ENCODE data around the gene APPL1. TPM values are rescaled to one million over a fixed set of nuclear protein-coding genes. Genes with fewer than 3 reads are reported as not detected.

APPL1 gene
- total and polyA plus RNA-seq, 2 of the 13 experiments (the other 11 are each of a cell fraction or from before 2014, with no cell fraction given) = 14.3 to 29.0 TPM

DNA sequence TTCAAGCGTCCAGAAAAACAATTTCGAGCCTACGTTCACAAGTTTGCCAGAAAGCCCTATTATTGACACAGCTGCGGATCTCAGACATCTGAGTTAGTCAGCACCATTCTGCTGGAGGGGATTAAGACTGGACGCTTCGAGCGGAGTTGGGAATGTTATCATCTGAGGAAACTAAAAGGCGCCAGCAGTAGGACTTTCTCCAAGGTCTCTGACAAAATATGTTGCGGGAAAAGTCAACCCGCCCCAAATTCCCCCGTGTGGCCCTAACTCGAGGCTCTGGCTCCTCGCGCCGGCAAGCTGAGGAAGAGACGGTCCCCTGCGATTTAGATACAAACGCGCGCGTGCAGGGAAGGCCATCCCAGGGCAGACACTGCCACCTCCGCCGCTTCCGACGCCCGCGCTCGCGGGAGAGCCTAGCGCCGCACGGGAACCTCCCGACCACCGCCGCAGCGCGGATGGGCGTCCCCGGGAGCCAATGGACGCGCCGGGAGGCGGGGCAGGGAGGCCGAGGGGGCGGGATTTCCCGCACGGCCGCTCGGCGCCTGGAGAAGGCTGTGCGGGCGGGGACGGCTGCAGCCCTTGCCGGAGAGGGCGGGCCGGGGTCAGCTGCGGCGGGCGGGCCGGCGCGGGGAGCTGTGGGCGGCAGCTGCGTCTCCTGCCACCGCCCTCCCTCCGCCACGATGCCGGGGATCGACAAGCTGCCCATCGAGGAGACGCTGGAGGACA is at the start of gene APPL1 (continued):
- TF ChIP-seq HOXD1 (CRISPR knock-in tag; IDR thresholded peaks at IDR 0.05) = no peak
- TF ChIP-seq ZNF180 (CRISPR knock-in tag; IDR thresholded peaks at IDR 0.05; ENCODE audit: borderline replicate concordance, low read depth) = 0 out of 2 replicates have a peak, but pooled peaks have one; percentile 53
- no peak for TF ChIP-seq ETV6 (CRISPR knock-in tag; conservative IDR thresholded peaks at IDR 0.05)
- TF ChIP-seq, protein P1, sequence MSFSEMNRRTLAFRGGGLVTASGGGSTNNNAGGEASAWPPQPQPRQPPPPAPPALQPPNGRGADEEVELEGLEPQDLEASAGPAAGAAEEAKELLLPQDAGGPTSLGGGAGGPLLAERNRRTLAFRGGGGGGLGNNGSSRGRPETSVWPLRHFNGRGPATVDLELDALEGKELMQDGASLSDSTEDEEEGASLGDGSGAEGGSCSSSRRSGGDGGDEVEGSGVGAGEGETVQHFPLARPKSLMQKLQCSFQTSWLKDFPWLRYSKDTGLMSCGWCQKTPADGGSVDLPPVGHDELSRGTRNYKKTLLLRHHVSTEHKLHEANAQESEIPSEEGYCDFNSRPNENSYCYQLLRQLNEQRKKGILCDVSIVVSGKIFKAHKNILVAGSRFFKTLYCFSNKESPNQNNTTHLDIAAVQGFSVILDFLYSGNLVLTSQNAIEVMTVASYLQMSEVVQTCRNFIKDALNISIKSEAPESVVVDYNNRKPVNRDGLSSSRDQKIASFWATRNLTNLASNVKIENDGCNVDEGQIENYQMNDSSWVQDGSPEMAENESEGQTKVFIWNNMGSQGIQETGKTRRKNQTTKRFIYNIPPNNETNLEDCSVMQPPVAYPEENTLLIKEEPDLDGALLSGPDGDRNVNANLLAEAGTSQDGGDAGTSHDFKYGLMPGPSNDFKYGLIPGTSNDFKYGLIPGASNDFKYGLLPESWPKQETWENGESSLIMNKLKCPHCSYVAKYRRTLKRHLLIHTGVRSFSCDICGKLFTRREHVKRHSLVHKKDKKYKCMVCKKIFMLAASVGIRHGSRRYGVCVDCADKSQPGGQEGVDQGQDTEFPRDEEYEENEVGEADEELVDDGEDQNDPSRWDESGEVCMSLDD (CRISPR knock-in tag; IDR thresholded peaks at IDR 0.05; ENCODE audit: borderline replicate concordance) = no peak
- TF ChIP-seq RXRA (CRISPR knock-in tag; IDR thresholded peaks at IDR 0.05) = peak; percentile 68; the same call in 1 of the 2 replicates
- TF ChIP-seq, protein P2, sequence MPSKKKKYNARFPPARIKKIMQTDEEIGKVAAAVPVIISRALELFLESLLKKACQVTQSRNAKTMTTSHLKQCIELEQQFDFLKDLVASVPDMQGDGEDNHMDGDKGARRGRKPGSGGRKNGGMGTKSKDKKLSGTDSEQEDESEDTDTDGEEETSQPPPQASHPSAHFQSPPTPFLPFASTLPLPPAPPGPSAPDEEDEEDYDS (CRISPR knock-in tag; IDR thresholded peaks at IDR 0.05) = peak; percentile 75
- TF ChIP-seq, protein P3, sequence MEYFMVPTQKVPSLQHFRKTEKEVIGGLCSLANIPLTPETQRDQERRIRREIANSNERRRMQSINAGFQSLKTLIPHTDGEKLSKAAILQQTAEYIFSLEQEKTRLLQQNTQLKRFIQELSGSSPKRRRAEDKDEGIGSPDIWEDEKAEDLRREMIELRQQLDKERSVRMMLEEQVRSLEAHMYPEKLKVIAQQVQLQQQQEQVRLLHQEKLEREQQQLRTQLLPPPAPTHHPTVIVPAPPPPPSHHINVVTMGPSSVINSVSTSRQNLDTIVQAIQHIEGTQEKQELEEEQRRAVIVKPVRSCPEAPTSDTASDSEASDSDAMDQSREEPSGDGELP (IDR thresholded peaks at IDR 0.05; ENCODE audit: borderline replicate concordance, low read depth) = peak; percentile 51; the same call in 1 of the 2 replicates
- TF ChIP-seq, protein P4, sequence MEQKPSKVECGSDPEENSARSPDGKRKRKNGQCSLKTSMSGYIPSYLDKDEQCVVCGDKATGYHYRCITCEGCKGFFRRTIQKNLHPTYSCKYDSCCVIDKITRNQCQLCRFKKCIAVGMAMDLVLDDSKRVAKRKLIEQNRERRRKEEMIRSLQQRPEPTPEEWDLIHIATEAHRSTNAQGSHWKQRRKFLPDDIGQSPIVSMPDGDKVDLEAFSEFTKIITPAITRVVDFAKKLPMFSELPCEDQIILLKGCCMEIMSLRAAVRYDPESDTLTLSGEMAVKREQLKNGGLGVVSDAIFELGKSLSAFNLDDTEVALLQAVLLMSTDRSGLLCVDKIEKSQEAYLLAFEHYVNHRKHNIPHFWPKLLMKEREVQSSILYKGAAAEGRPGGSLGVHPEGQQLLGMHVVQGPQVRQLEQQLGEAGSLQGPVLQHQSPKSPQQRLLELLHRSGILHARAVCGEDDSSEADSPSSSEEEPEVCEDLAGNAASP (CRISPR knock-in tag; IDR thresholded peaks at IDR 0.05; ENCODE audit: borderline replicate concordance) = peak; percentile 87
- TF ChIP-seq ZNF430 (CRISPR knock-in tag; IDR thresholded peaks at IDR 0.05) = peak; percentile 93
- TF ChIP-seq ZMAT3 (CRISPR knock-in tag; conservative IDR thresholded peaks at IDR 0.05) = peak; percentile 70
- no peak for TF ChIP-seq SRSF9 (IDR thresholded peaks at IDR 0.05; ENCODE audit: borderline replicate concordance, insufficient read depth, low read depth, low read length, poor library complexity, severe bottlenecking)
- TF ChIP-seq, protein P5, sequence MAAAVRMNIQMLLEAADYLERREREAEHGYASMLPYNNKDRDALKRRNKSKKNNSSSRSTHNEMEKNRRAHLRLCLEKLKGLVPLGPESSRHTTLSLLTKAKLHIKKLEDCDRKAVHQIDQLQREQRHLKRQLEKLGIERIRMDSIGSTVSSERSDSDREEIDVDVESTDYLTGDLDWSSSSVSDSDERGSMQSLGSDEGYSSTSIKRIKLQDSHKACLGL (CRISPR knock-in tag; IDR thresholded peaks at IDR 0.05) = peak; percentile 87
- TF ChIP-seq RARA (CRISPR knock-in tag; IDR thresholded peaks at IDR 0.05) = peak; percentile 41; the same call in 1 of the 2 replicates
- peak; percentile 84; the same call in 1 of the 2 replicates for TF ChIP-seq ZNF232 (CRISPR knock-in tag; IDR thresholded peaks at IDR 0.05; ENCODE audit: borderline replicate concordance)
- TF ChIP-seq, protein P6, sequence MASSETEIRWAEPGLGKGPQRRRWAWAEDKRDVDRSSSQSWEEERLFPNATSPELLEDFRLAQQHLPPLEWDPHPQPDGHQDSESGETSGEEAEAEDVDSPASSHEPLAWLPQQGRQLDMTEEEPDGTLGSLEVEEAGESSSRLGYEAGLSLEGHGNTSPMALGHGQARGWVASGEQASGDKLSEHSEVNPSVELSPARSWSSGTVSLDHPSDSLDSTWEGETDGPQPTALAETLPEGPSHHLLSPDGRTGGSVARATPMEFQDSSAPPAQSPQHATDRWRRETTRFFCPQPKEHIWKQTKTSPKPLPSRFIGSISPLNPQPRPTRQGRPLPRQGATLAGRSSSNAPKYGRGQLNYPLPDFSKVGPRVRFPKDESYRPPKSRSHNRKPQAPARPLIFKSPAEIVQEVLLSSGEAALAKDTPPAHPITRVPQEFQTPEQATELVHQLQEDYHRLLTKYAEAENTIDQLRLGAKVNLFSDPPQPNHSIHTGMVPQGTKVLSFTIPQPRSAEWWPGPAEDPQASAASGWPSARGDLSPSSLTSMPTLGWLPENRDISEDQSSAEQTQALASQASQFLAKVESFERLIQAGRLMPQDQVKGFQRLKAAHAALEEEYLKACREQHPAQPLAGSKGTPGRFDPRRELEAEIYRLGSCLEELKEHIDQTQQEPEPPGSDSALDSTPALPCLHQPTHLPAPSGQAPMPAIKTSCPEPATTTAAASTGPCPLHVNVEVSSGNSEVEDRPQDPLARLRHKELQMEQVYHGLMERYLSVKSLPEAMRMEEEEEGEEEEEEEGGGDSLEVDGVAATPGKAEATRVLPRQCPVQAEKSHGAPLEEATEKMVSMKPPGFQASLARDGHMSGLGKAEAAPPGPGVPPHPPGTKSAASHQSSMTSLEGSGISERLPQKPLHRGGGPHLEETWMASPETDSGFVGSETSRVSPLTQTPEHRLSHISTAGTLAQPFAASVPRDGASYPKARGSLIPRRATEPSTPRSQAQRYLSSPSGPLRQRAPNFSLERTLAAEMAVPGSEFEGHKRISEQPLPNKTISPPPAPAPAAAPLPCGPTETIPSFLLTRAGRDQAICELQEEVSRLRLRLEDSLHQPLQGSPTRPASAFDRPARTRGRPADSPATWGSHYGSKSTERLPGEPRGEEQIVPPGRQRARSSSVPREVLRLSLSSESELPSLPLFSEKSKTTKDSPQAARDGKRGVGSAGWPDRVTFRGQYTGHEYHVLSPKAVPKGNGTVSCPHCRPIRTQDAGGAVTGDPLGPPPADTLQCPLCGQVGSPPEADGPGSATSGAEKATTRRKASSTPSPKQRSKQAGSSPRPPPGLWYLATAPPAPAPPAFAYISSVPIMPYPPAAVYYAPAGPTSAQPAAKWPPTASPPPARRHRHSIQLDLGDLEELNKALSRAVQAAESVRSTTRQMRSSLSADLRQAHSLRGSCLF (CRISPR knock-in tag; IDR thresholded peaks at IDR 0.05; ENCODE audit: borderline replicate concordance) = no peak
- no peak for TF ChIP-seq KLF9 (CRISPR knock-in tag; IDR thresholded peaks at IDR 0.05; ENCODE audit: low read depth)
- TF ChIP-seq PCBP1 (IDR thresholded peaks at IDR 0.05; ENCODE audit: borderline replicate concordance, low read depth, low read length) = no peak
- TF ChIP-seq CBFB (CRISPR knock-in tag; IDR thresholded peaks at IDR 0.05) = peak; percentile 62; the same call in 1 of the 2 replicates

All from HepG2 (cell line).